Activated CD4-positive, alpha-beta memory T cell treated with anti-CD3 and anti-CD28 coated beads for 36 hours (primary cell): ENCODE results near the gene PPDPF. TPM values are rescaled to one million over a fixed set of nuclear protein-coding genes. Genes with fewer than 3 reads are reported as not detected.
A peak's percentile ranks its signal among the peaks of the same experiment; 100 is the strongest.
"Not testable (repeated sequence)": the region's sequence is repeated elsewhere in the genome, so short reads cannot be mapped to it uniquely, and the experiment has no call there.

Source experiments
- CTCF ChIA-PET: fragments of 350-600 bp; sonication (Branson Sonifier 250); formaldehyde crosslinking; loops from one replicate; lab custom pipeline; 2021; ENCODE audit warnings: antibody characterized with exemption, inconsistent platforms; lab: Charles Lee
- POLR2A ChIA-PET: fragments of 350-600 bp; sonication (Branson Sonifier 250); formaldehyde crosslinking; loops from one replicate; lab custom pipeline; 2021; ENCODE audit warnings: antibody characterized with exemption; lab: Charles Lee
- DNase-seq: peaks from one replicate; pipeline ENCODE4 v3.0.0-alpha.2; 2020
- H3K27ac Mint-ChIP-seq: one replicate; pipeline ENCODE4 v1.8.0; 2021; ENCODE audit warnings: mixed read lengths
- H3K27me3 Mint-ChIP-seq: one replicate; pipeline ENCODE4 v1.8.0; 2021; ENCODE audit warnings: mixed read lengths
- H3K36me3 Mint-ChIP-seq: one replicate; pipeline ENCODE4 v1.8.0; 2021; ENCODE audit warnings: mixed read lengths
- H3K4me1 Mint-ChIP-seq: one replicate; pipeline ENCODE4 v1.8.0; 2021; ENCODE audit warnings: low read depth, mixed read lengths
- H3K4me3 Mint-ChIP-seq: one replicate; pipeline ENCODE4 v1.8.0; 2021; ENCODE audit warnings: mild to moderate bottlenecking, mixed read lengths
- H3K9me3 Mint-ChIP-seq: one replicate; pipeline ENCODE4 v1.8.0; 2021; ENCODE audit warnings: mixed read lengths
- intact Hi-C: fragments of 100-400 bp; cut with micrococcal nuclease; formaldehyde crosslinking; loops from one replicate; pipeline ENCODE4 v1.15.1; 2023
- total RNA-seq, 2 experiments: library from RNA; stranded (reverse); gene quantifications; one replicate each; pipeline ENCODE4 v1.2.3, GENCODE V29; 2021

The PPDPF gene
- total RNA-seq, 2 experiments from 2014 or later, result 191 to 201 TPM

GRCh38 chr20:63559485-63560332 is 39.1 kb downstream of the PPDPF start:
- POLR2A ChIA-PET, H3K36me3 Mint-ChIP-seq, intact Hi-C loops, H3K4me1 Mint-ChIP-seq, H3K4me3 Mint-ChIP-seq, H3K9me3 Mint-ChIP-seq, H3K27ac Mint-ChIP-seq, H3K27me3 Mint-ChIP-seq, CTCF ChIA-PET: not testable (repeated sequence)
- peak; percentile 82 for DNase-seq

GRCh38 chr20:63560333-63560805 is 39.8 kb downstream of the PPDPF start:
- no peak overlapping the region for H3K27ac Mint-ChIP-seq
- no peak for DNase-seq
- H3K27me3 Mint-ChIP-seq, result no peaks in the 10 kb centered on the region
- H3K4me1 Mint-ChIP-seq, result no peaks in the 10 kb centered on the region
- ChIA-PET CTCF (no interaction called here), POLR2A (no interaction called here)
- no peak overlapping the region for H3K4me3 Mint-ChIP-seq
- H3K9me3 Mint-ChIP-seq, result no peaks in the 10 kb centered on the region
- peaks cover 4% of the 10 kb centered on the region for H3K36me3 Mint-ChIP-seq
- intact Hi-C loops, result no loop called here

- POLR2A ChIA-PET, result no interaction called here
- H3K27me3 Mint-ChIP-seq, result no peaks in the 10 kb centered on the region
- no peak for DNase-seq
- peaks cover 4% of the 10 kb centered on the region for H3K36me3 Mint-ChIP-seq
- intact Hi-C loops, result no loop called here
- H3K27ac Mint-ChIP-seq, result no peak overlapping the region
- no peaks in the 10 kb centered on the region for H3K4me1 Mint-ChIP-seq
- CTCF ChIA-PET, result interaction anchor here (0.6 kb wide), 1 partner anchor 499 kb away, joined by 3 read pairs; no protein-coding TSS in a partner anchor
- no peaks in the 10 kb centered on the region for H3K9me3 Mint-ChIP-seq
- H3K4me3 Mint-ChIP-seq, result no peak overlapping the region
Observed at GRCh38 chr20:63560856-63561609, 40.5 kb downstream of the PPDPF start.

GRCh38 chr20:63561624-63562396 is 41.2 kb downstream of the PPDPF start:
- H3K4me3 Mint-ChIP-seq, result no peak overlapping the region
- H3K4me1 Mint-ChIP-seq, result peaks cover under 1% of the 10 kb centered on the region
- no peaks in the 10 kb centered on the region for H3K27me3 Mint-ChIP-seq
- no peak overlapping the region for H3K27ac Mint-ChIP-seq
- DNase-seq, result no peak
- intact Hi-C loops, result no loop called here
- POLR2A ChIA-PET, result interaction anchor here (0.7 kb wide), 1 partner anchor 41 kb away, joined by 3 read pairs; the partner anchor contains the start of gene PPDPF
- CTCF ChIA-PET, result interaction anchor here (0.6 to 0.8 kb wide), 2 partner anchors 24 to 499 kb away, joined by 3 read pairs; no protein-coding TSS in a partner anchor
- no peaks in the 10 kb centered on the region for H3K9me3 Mint-ChIP-seq
- H3K36me3 Mint-ChIP-seq, result peaks cover 4% of the 10 kb centered on the region

GRCh38 chr20:63562461-63563224 is 42.1 kb downstream of the PPDPF start:
- no peak overlapping the region for H3K4me3 Mint-ChIP-seq
- ChIA-PET POLR2A (interaction anchor here (0.7 kb wide), 1 partner anchor 42 kb away, joined by 3 read pairs; the partner anchor contains the start of gene PPDPF), CTCF (interaction anchor here (0.8 to 1.3 kb wide), 2 partner anchors 25 kb away, joined by 3 to 4 read pairs; partner anchors contain the start of gene PTK6)
- no peak for DNase-seq
- H3K27me3 Mint-ChIP-seq, result no peaks in the 10 kb centered on the region
- peaks cover 4% of the 10 kb centered on the region for H3K36me3 Mint-ChIP-seq
- no peak overlapping the region for H3K27ac Mint-ChIP-seq
- intact Hi-C loops, result no loop called here
- no peaks in the 10 kb centered on the region for H3K9me3 Mint-ChIP-seq
- H3K4me1 Mint-ChIP-seq, result peaks cover 9% of the 10 kb centered on the region

- Mint-ChIP-seq H3K4me1 (peaks cover 16% of the 10 kb centered on the region), H3K36me3 (peaks cover 4% of the 10 kb centered on the region), H3K27ac (no peak overlapping the region), H3K9me3 (no peaks in the 10 kb centered on the region), H3K4me3 (no peak overlapping the region), H3K27me3 (no peaks in the 10 kb centered on the region)
- no peak for DNase-seq
- CTCF ChIA-PET, result interaction anchor here (1.3 kb wide), 1 partner anchor 26 kb away, joined by 4 read pairs; the partner anchor contains the start of gene PTK6
- intact Hi-C loops, result no loop called here
- POLR2A ChIA-PET, result no interaction called here
Observed at GRCh38 chr20:63563225-63563935, 42.8 kb downstream of the PPDPF start.

- no peaks in the 10 kb centered on the region for H3K9me3 Mint-ChIP-seq
- ChIA-PET CTCF (interaction anchor here (1.3 kb wide), 1 partner anchor 27 kb away, joined by 4 read pairs; the partner anchor contains the start of gene PTK6), POLR2A (interaction anchor here (1.0 kb wide), 1 partner anchor 78 kb away, joined by 4 read pairs; no protein-coding TSS in a partner anchor)
- H3K36me3 Mint-ChIP-seq, result peaks cover 4% of the 10 kb centered on the region
- intact Hi-C loops, result no loop called here
- H3K4me1 Mint-ChIP-seq, result peaks cover 24% of the 10 kb centered on the region
- H3K4me3 Mint-ChIP-seq, result no peak overlapping the region
- peaks cover under 1% of the 10 kb centered on the region for H3K27me3 Mint-ChIP-seq
- no peak overlapping the region for H3K27ac Mint-ChIP-seq
- DNase-seq, result no peak
Observed at GRCh38 chr20:63564036-63564810, 43.7 kb downstream of the PPDPF start.

GRCh38 chr20:63565021-63565698 is 44.6 kb downstream of the PPDPF start:
- ChIA-PET POLR2A (interaction anchor here (0.5 to 1.0 kb wide), 2 partner anchors 77 to 292 kb away, joined by 3 to 4 read pairs; no protein-coding TSS in a partner anchor), CTCF (no interaction called here)
- intact Hi-C loops, result no loop called here
- Mint-ChIP-seq H3K27me3 (peaks cover 2% of the 10 kb centered on the region), H3K36me3 (peaks cover 3% of the 10 kb centered on the region), H3K4me3 (no peak overlapping the region), H3K27ac (no peak overlapping the region), H3K9me3 (no peaks in the 10 kb centered on the region), H3K4me1 (peaks cover 25% of the 10 kb centered on the region)
- DNase-seq, result no peak

GRCh38 chr20:63565699-63566335 is 45.3 kb downstream of the PPDPF start:
- H3K4me3 Mint-ChIP-seq, result no peak overlapping the region
- no peak overlapping the region for H3K27ac Mint-ChIP-seq
- peaks cover 2% of the 10 kb centered on the region for H3K27me3 Mint-ChIP-seq
- H3K4me1 Mint-ChIP-seq, result peaks cover 25% of the 10 kb centered on the region
- intact Hi-C loops, result no loop called here
- CTCF ChIA-PET, result no interaction called here
- no peak for DNase-seq
- no peaks in the 10 kb centered on the region for H3K36me3 Mint-ChIP-seq
- POLR2A ChIA-PET, result interaction anchor here (0.5 to 1.0 kb wide), 3 partner anchors 28 to 292 kb away, joined by 3 to 4 read pairs (median 3); no protein-coding TSS in a partner anchor
- H3K9me3 Mint-ChIP-seq, result no peaks in the 10 kb centered on the region
